GM06990 (cell line): ENCODE results near the gene ACOX1.

Experiments
- DNase-seq: peaks from one replicate; pipeline ENCODE4 v3.0.0-alpha.2; 2011; ENCODE audit not compliant: insufficient read length; ENCODE audit errors: extremely low read depth
- H3K27me3 ChIP-seq: replicated peaks from 2 replicates; pipeline ENCODE4 v1.6.0; 2011; ENCODE audit warnings: low read length; ENCODE audit not compliant: control insufficient read depth, insufficient read depth
- H3K36me3 ChIP-seq: 2 replicates; pipeline ENCODE4 v1.5.1; 2011; ENCODE audit warnings: low read length; ENCODE audit not compliant: control insufficient read depth, insufficient read depth
- H3K4me3 ChIP-seq: replicated peaks from 2 replicates; pipeline ENCODE4 v1.5.1; 2011; ENCODE audit warnings: low read depth, mild to moderate bottlenecking, control low read depth, low read length
- CTCF ChIP-seq: IDR thresholded peaks from 2 replicates; pipeline ENCODE4 v1.5.1; 2011; ENCODE audit warnings: low read length, control low read depth, mild to moderate bottlenecking, inconsistent platforms; ENCODE audit not compliant: insufficient read depth, poor library complexity, severe bottlenecking

The ACOX1 gene

GRCh38 chr17:75917917-75918445 is 61.0 kb downstream of the ACOX1 start:
- TF ChIP-seq CTCF, result no peak
- H3K27me3 ChIP-seq, result no peaks in the 10 kb centered on the region
- H3K4me3 ChIP-seq, result no peak overlapping the region
- peaks cover 6% of the 10 kb centered on the region; the same call in 1 of the 2 replicates for H3K36me3 ChIP-seq
- DNase-seq, result no peak

GRCh38 chr17:75917141-75917916 is 61.6 kb downstream of the ACOX1 start:
- TF ChIP-seq CTCF, result no peak
- DNase-seq, result no peak
- Histone ChIP-seq H3K36me3 (peaks cover 3% of the 10 kb centered on the region; the same call in 1 of the 2 replicates), H3K4me3 (no peak overlapping the region), H3K27me3 (no peaks in the 10 kb centered on the region)

- Histone ChIP-seq H3K4me3 (no peak overlapping the region), H3K36me3 (peaks cover 3% of the 10 kb centered on the region), H3K27me3 (no peaks in the 10 kb centered on the region)
- TF ChIP-seq CTCF, result no peak
- no peak for DNase-seq
Measured at GRCh38 chr17:75915268-75915667, 63.7 kb downstream of the ACOX1 start.

- no peak for TF ChIP-seq CTCF
- Histone ChIP-seq H3K27me3 (no peaks in the 10 kb centered on the region), H3K36me3 (peaks cover 3% of the 10 kb centered on the region), H3K4me3 (no peak overlapping the region)
- DNase-seq, result no peak
Measured at GRCh38 chr17:75914643-75915267, 64.2 kb downstream of the ACOX1 start.

GRCh38 chr17:75913537-75914210 is 65.3 kb downstream of the ACOX1 start:
- TF ChIP-seq CTCF, result no peak
- DNase-seq, result no peak
- Histone ChIP-seq H3K27me3 (no peaks in the 10 kb centered on the region), H3K4me3 (no peak overlapping the region), H3K36me3 (peaks cover 3% of the 10 kb centered on the region)
